ENCODE data around the gene ATRN.

Gene ATRN

DNA sequence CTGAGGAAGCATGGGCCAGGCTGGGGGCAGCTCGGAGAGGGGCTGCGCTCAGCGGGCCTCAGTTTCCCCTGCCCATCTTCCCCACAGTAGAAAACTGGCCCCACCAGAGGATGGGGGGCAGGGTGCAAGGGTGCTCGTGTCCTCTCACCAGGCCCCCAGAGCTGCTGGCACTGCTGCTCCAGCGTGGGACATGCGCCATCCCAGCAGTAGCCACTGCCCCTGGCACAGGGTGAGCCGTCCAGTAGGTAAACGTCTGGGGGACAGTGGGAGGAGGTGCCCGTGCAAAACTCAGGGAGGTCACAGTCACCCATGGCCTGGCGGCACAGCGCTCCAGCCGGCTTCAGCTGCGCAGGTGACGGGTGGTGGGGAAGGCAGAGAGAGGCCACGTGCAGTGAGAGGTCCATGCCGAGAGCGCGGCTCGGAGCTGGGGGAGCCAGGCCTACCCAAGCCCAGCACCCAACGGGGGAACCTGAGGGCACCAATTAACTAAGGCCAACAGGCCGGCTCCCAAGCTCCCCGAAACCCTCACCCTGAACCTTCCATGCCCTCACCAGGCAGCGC lies 201.2 kb downstream of the ATRN start:
- H3K36me3 ChIP-seq (ENCODE audit: insufficient read depth, low read length), result no peaks in the 10 kb centered on the region
- ATAC-seq (ENCODE audit: insufficient read depth, low read depth) (no peak), DNase-seq (no peak)
- TF ChIP-seq, protein P1, sequence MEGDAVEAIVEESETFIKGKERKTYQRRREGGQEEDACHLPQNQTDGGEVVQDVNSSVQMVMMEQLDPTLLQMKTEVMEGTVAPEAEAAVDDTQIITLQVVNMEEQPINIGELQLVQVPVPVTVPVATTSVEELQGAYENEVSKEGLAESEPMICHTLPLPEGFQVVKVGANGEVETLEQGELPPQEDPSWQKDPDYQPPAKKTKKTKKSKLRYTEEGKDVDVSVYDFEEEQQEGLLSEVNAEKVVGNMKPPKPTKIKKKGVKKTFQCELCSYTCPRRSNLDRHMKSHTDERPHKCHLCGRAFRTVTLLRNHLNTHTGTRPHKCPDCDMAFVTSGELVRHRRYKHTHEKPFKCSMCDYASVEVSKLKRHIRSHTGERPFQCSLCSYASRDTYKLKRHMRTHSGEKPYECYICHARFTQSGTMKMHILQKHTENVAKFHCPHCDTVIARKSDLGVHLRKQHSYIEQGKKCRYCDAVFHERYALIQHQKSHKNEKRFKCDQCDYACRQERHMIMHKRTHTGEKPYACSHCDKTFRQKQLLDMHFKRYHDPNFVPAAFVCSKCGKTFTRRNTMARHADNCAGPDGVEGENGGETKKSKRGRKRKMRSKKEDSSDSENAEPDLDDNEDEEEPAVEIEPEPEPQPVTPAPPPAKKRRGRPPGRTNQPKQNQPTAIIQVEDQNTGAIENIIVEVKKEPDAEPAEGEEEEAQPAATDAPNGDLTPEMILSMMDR (IDR thresholded peaks at IDR 0.05; ENCODE audit: borderline replicate concordance, extremely low read depth, low read length, poor library complexity, severe bottlenecking), result no peak
- no peak for TF ChIP-seq EZH2 (IDR thresholded peaks at IDR 0.05; ENCODE audit: borderline replicate concordance, low read depth, low read length, severe bottlenecking)
- H4K20me1 ChIP-seq (ENCODE audit: insufficient read depth, low read length), result peaks cover 25% of the 10 kb centered on the region
- H3K79me2 ChIP-seq (ENCODE audit: insufficient read depth, low read length), result no peaks in the 10 kb centered on the region
- H3K9me3 ChIP-seq (ENCODE audit: insufficient read depth, low read length, severe bottlenecking), result no peaks in the 10 kb centered on the region
- no peak overlapping the region for H2AFZ ChIP-seq (ENCODE audit: low read depth, low read length)
- H3K27ac ChIP-seq (ENCODE audit: low read length), result no peak overlapping the region
- peaks cover 4% of the 10 kb centered on the region for H3K4me1 ChIP-seq (ENCODE audit: insufficient read depth, low read length)
- H3K9ac ChIP-seq (ENCODE audit: low read depth, low read length), result no peak overlapping the region
- no peak overlapping the region for H3K4me2 ChIP-seq (ENCODE audit: insufficient read depth, low read length)
- no peak overlapping the region for H3K4me3 ChIP-seq (ENCODE audit: low read depth in 1 of 2, low read length in 2 of 2)
- H3K27me3 ChIP-seq (ENCODE audit: insufficient read depth, low read length, poor library complexity), result peaks cover 4% of the 10 kb centered on the region

DNA sequence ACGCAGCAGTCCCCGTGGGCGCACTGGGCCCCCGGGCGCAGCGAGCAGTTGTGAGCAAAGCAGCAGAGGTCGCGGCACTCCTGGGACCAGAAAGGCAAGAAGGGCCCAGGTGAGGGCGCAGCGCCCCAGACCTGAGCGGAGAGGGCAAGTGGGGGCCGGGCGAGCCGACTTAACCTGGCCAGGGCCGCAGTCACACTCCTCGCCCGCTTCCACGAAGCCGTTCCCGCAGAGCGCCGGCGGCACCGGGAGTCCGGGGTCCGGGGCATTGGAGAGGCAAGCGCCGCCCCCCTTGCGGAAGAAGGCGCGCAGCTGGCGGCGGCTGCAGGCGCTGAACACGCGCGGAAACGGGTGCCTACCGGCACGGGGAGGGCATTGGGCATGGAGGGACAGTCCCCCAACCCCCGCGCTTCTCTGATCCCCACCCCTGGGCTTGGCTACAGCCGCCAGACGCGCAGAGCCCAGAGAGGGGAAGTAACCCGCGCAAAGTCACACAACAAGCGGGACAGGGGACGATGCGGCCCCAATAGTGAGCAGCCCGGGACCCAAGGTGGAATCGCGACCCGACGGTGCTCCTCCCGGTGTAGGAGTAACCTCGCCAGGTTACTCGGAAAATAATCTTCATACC lies 201.8 kb downstream of the ATRN start:
- no peak overlapping the region for H3K9ac ChIP-seq (ENCODE audit: low read depth, low read length)
- no peak for DNase-seq

DNA sequence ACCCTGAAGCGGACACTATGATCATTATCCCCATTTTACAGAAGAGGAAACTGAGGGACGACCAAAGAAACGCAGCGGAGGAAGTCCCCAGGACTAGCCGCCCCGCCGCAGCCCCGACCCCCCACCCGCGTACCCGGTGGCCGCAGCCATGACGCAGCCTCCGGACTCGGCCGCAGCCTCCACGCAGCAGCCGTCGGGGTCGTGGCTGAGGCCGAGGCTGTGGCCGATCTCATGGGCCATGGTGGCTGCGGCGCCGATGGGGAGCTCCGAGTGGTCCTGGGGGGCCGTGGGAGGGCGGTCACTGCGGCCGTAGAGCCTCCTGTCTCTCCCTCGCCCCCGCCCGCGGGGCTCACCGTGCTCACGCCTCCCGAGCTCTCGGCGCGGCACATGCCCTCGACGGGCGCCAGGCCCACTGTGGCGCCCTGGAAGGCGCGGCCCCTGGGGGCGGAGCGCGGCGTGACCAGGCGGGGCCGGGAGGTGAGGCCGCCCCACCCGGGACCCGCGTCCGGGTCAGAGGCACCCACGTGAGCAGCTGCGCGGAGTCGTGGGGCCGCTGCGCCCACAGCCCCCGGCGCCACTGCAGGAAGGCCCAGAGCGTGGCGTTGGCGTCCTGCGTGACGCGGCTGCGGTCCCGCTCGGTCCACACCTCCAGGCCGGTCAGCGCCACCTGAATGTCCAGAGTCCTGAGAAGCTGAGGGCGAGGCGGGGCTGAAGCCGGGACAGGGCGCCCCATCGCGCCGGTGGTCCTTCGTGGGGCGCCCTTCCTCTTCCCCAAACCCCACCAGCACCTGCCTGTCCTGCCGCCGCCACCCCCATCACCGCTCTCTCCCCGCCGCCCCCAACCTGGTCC lies 202.6 kb downstream of the ATRN start:
- H3K4me2 ChIP-seq (ENCODE audit: insufficient read depth, low read length), result no peak overlapping the region

More for the DNA sequence above, 201.8 kb downstream of the ATRN start:
- H4K20me1 ChIP-seq (ENCODE audit: insufficient read depth, low read length), result peaks cover 25% of the 10 kb centered on the region
- ATAC-seq (ENCODE audit: insufficient read depth, low read depth), result no peak
- no peak overlapping the region for H3K4me3 ChIP-seq (ENCODE audit: low read depth in 1 of 2, low read length in 2 of 2)
- no peaks in the 10 kb centered on the region for H3K36me3 ChIP-seq (ENCODE audit: insufficient read depth, low read length)
- H3K9me3 ChIP-seq (ENCODE audit: insufficient read depth, low read length, severe bottlenecking), result no peaks in the 10 kb centered on the region
- TF ChIP-seq EZH2 (IDR thresholded peaks at IDR 0.05; ENCODE audit: borderline replicate concordance, low read depth, low read length, severe bottlenecking), result no peak
- TF ChIP-seq, protein P1 (IDR thresholded peaks at IDR 0.05; ENCODE audit: borderline replicate concordance, extremely low read depth, low read length, poor library complexity, severe bottlenecking), result no peak
- no peak overlapping the region for H3K27ac ChIP-seq (ENCODE audit: low read length)
- H3K79me2 ChIP-seq (ENCODE audit: insufficient read depth, low read length), result no peaks in the 10 kb centered on the region
- no peak overlapping the region for H3K4me2 ChIP-seq (ENCODE audit: insufficient read depth, low read length)
- peaks cover 4% of the 10 kb centered on the region for H3K27me3 ChIP-seq (ENCODE audit: insufficient read depth, low read length, poor library complexity)
- peaks cover 4% of the 10 kb centered on the region for H3K4me1 ChIP-seq (ENCODE audit: insufficient read depth, low read length)
- H2AFZ ChIP-seq (ENCODE audit: low read depth, low read length), result no peak overlapping the region

More for the DNA sequence above, 202.6 kb downstream of the ATRN start:
- H2AFZ ChIP-seq (ENCODE audit: low read depth, low read length), result no peak overlapping the region
- H3K36me3 ChIP-seq (ENCODE audit: insufficient read depth, low read length), result no peaks in the 10 kb centered on the region
- no peak for ATAC-seq (ENCODE audit: insufficient read depth, low read depth)
- H3K79me2 ChIP-seq (ENCODE audit: insufficient read depth, low read length), result no peaks in the 10 kb centered on the region
- no peak overlapping the region for H3K4me3 ChIP-seq (ENCODE audit: low read depth in 1 of 2, low read length in 2 of 2)
- H3K9ac ChIP-seq (ENCODE audit: low read depth, low read length), result no peak overlapping the region
- H4K20me1 ChIP-seq (ENCODE audit: insufficient read depth, low read length), result peaks cover 25% of the 10 kb centered on the region
- peaks cover 4% of the 10 kb centered on the region for H3K27me3 ChIP-seq (ENCODE audit: insufficient read depth, low read length, poor library complexity)
- H3K9me3 ChIP-seq (ENCODE audit: insufficient read depth, low read length, severe bottlenecking), result no peaks in the 10 kb centered on the region
- TF ChIP-seq, protein P1 (IDR thresholded peaks at IDR 0.05; ENCODE audit: borderline replicate concordance, extremely low read depth, low read length, poor library complexity, severe bottlenecking), result no peak
- TF ChIP-seq EZH2 (IDR thresholded peaks at IDR 0.05; ENCODE audit: borderline replicate concordance, low read depth, low read length, severe bottlenecking), result no peak
- H3K27ac ChIP-seq (ENCODE audit: low read length), result no peak overlapping the region
- no peak for DNase-seq
- peaks cover 4% of the 10 kb centered on the region for H3K4me1 ChIP-seq (ENCODE audit: insufficient read depth, low read length)
